SJCRH30 (cell line): ENCODE data around the gene LY9. TPM values are rescaled to one million over a fixed set of nuclear protein-coding genes. Genes with fewer than 3 reads are reported as not detected.

ENCODE experiments used
- DNase-seq, 2 experiments: peaks; one replicate each; pipeline ENCODE4 v3.0.0-alpha.2; 2015 to 2020
- H3K27ac ChIP-seq: fragments of 250-450 bp; sonication (Bioruptor Pico); 2 replicates; pipeline ENCODE4 v1.5.1; 2020; ENCODE audit warnings: mild to moderate bottlenecking, moderate library complexity
- H3K27me3 ChIP-seq: fragments of 250-450 bp; sonication (Bioruptor Pico); 2 replicates; pipeline ENCODE4 v1.5.1; 2020; ENCODE audit warnings: mild to moderate bottlenecking, moderate library complexity
- H3K36me3 ChIP-seq: fragments of 250-450 bp; sonication (Bioruptor Pico); 2 replicates; pipeline ENCODE4 v1.5.1; 2020; ENCODE audit warnings: mild to moderate bottlenecking, moderate library complexity
- H3K4me1 ChIP-seq: fragments of 250-450 bp; sonication (Bioruptor Pico); 2 replicates; pipeline ENCODE4 v1.5.1; 2020; ENCODE audit warnings: mild to moderate bottlenecking, moderate library complexity
- H3K4me3 ChIP-seq: fragments of 250-450 bp; sonication (Bioruptor Pico); 2 replicates; pipeline ENCODE4 v1.5.1; 2020; ENCODE audit warnings: mild to moderate bottlenecking, moderate library complexity
- H3K9me3 ChIP-seq: fragments of 250-450 bp; sonication (Bioruptor Pico); replicated peaks from 2 replicates; pipeline ENCODE4 v1.5.1; 2020; ENCODE audit warnings: mild to moderate bottlenecking, moderate library complexity
- total RNA-seq: library from RNA; depleted of rRNA; stranded (reverse); fragments of >200 nt; shearing (Covaris generic); gene quantifications from 2 replicates; pipeline ENCODE4 v1.2.3, GENCODE V29; 2014

The LY9 gene
- total RNA-seq, 1 experiment from 2014 or later = not detected

DNA sequence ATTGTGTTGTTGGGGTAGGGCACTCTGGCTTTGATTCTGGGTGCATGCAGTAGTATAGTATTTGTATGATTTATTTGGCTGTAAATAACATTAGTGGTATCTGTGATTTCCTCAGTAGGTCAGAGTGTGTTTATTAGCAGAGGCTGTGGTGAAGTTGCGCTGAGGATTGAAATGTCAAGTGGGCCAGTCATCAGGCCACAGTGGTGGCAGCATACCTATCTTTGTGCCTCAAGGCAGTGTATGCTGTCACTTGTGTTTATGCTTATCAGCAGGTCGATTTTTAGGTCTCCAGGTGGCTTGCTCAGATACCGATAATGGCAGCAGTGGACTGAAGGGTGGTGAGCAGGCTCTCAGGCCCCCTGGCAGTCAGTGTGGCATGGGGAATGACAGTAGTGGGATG, 11.3 kb downstream of the LY9 start:
- Histone ChIP-seq H3K4me1 (no peaks in the 10 kb centered on the region), H3K9me3 (no peaks in the 10 kb centered on the region; the same call in 1 of the 2 replicates), H3K27me3 (no peaks in the 10 kb centered on the region), H3K27ac (no peak overlapping the region), H3K4me3 (no peak overlapping the region), H3K36me3 (no peaks in the 10 kb centered on the region)
- DNase-seq = no peak

DNA sequence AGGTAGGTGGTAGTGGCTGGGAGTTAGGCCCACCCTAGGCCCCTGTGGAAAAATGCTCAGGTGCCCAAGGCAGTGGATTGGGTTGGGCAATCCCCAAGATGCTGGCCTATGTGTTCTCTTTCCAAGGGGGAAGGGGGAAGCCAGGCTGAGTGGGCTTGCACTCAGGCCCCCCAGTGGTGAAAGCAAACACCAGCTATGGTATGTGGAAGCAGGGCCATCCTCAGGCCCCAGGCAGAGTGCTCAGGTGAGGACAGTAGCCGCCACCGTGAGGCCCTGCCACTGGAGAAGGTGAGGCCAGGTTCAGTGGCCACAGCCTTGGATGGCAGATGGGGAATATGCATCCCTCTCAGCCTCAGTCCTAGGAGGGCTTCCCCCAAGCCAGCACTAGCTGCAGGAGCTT, 11.8 kb downstream of the LY9 start:
- Histone ChIP-seq H3K27me3 (no peaks in the 10 kb centered on the region), H3K4me3 (no peak overlapping the region), H3K9me3 (no peaks in the 10 kb centered on the region; the same call in 1 of the 2 replicates), H3K36me3 (no peaks in the 10 kb centered on the region), H3K4me1 (no peaks in the 10 kb centered on the region), H3K27ac (no peak overlapping the region)
- DNase-seq = no peak

DNA sequence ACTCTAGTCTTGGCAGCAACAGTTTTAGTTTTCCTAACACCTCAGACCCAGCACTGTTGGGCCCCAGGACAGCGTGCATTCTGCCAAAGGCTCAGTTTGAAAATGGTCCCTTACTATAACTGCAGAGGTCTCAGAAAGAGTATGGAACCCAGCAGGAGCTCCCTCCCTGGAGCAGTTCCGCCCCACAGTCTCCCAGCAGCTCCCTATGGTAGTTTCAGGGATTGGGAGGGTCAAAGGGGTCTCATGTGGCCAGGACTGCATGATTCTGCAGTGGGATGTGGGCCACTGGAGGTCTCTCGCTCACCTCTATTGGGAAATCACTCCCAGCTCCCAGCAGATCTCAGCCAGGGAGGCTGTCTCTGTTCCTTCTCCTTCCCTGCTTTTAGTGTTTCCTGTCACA, 12.3 kb downstream of the LY9 start:
- Histone ChIP-seq H3K27ac (no peak overlapping the region), H3K4me1 (no peaks in the 10 kb centered on the region), H3K36me3 (no peaks in the 10 kb centered on the region), H3K27me3 (no peaks in the 10 kb centered on the region), H3K4me3 (no peak overlapping the region), H3K9me3 (no peaks in the 10 kb centered on the region; the same call in 1 of the 2 replicates)
- no peak for DNase-seq

DNA sequence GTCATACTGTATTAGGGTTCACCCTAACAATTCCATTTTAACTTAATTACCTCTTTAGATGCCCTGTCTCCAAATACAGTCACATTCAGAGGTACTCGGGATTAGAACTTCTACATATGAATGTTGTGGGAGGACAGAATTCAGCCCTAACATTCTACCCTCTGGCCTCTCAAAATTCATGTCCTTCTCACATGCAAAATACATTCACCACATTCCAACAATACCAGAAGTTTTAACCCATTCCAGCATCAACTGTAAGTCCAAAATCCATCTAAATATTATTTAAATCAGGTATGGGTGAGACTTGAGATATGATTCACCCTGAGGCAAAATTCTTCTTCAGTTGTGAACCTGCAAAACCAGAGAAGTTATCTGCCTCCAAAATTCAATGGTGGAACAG, 14.5 kb downstream of the LY9 start:
- H3K36me3 ChIP-seq = no peaks in the 10 kb centered on the region

DNA sequence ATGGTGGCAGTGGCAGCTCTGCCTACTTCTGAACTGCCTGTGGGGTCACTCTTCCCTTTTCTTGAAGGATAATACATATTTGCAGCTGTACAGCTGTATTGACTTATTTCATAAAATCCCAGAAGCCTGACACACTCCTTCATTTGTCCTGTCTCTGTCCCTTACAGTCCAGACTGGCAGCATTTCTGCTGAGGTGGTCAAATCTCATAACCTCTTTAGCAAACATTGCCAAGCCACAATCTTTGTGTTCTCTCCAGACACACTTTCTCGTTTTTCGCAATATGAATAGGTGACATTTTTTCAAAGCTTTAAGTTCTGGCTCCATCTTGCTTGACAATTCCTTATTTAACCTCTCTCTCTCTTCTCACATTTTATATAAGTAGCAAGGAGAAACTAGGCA, 15.2 kb downstream of the LY9 start:
- Histone ChIP-seq H3K4me3 (no peak overlapping the region), H3K27me3 (no peaks in the 10 kb centered on the region), H3K9me3 (no peaks in the 10 kb centered on the region; the same call in 1 of the 2 replicates), H3K27ac (no peak overlapping the region), H3K36me3 (no peaks in the 10 kb centered on the region), H3K4me1 (no peaks in the 10 kb centered on the region)
- DNase-seq = no peak

More for the DNA sequence above, 14.5 kb downstream of the LY9 start:
- Histone ChIP-seq H3K9me3 (no peaks in the 10 kb centered on the region; the same call in 1 of the 2 replicates), H3K4me3 (no peak overlapping the region), H3K27ac (no peak overlapping the region), H3K27me3 (no peaks in the 10 kb centered on the region), H3K4me1 (no peaks in the 10 kb centered on the region)
- no peak for DNase-seq

DNA sequence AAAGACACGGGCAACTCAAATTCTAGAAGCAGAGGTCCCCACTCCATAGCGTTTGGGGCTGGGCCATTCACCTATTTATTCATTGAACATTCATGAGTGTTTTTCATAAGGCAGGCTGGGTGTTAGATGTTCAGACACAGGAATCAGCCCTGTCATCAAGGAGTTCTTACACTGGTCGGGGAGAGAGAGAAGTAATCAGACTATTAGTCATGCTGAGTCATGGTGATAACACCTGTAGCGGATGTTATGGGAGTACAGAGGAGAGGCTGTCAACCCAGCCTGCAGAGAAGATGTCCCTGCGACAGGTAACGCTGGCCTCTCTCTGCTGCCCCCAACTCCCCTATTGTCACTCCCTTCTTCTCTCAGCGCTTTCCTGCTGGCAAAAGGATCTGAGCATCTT, 17.2 kb downstream of the LY9 start:
- Histone ChIP-seq H3K36me3 (no peaks in the 10 kb centered on the region), H3K27me3 (no peaks in the 10 kb centered on the region), H3K4me1 (no peaks in the 10 kb centered on the region), H3K4me3 (no peak overlapping the region), H3K9me3 (no peaks in the 10 kb centered on the region), H3K27ac (no peak overlapping the region)
- DNase-seq = no peak

DNA sequence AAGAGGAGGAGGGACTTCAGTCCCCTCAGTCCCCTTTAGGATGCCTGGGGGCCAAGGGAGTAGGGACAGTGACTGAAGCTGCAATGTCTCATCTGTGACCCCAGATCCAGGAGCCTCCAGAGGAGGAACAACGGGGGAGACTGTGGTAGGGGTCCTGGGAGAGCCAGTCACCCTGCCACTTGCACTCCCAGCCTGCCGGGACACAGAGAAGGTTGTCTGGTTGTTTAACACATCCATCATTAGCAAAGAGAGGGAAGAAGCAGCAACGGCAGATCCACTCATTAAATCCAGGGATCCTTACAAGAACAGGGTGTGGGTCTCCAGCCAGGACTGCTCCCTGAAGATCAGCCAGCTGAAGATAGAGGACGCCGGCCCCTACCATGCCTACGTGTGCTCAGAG, 18.3 kb downstream of the LY9 start:
- Histone ChIP-seq H3K27me3 (no peaks in the 10 kb centered on the region), H3K27ac (no peak overlapping the region), H3K4me3 (no peak overlapping the region), H3K36me3 (no peaks in the 10 kb centered on the region), H3K9me3 (no peaks in the 10 kb centered on the region), H3K4me1 (no peaks in the 10 kb centered on the region)
- DNase-seq = no peak

DNA sequence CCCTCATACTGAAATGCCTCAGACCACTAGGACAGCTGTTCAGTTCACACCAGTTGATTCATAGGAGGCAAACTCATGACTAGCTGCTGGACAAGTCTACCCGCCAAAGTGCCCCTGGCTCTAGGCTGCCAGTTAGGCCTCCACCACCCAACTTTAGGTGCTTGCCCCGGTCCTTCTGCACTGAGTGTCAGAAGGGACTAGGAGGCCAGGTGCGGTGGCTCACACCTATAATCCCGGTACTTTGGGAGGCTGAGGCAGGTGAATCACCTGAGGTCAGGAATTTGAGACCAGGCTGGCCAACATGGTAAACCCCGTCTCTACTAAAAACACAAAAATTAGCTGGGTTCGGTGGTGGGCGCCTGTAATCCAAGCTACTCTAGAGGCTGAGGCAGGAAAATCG, 18.9 kb downstream of the LY9 start:
- Histone ChIP-seq H3K4me1 (no peaks in the 10 kb centered on the region), H3K27ac (no peak overlapping the region), H3K27me3 (no peaks in the 10 kb centered on the region), H3K4me3 (no peak overlapping the region), H3K9me3 (no peaks in the 10 kb centered on the region), H3K36me3 (no peaks in the 10 kb centered on the region)
- DNase-seq = no peak

DNA sequence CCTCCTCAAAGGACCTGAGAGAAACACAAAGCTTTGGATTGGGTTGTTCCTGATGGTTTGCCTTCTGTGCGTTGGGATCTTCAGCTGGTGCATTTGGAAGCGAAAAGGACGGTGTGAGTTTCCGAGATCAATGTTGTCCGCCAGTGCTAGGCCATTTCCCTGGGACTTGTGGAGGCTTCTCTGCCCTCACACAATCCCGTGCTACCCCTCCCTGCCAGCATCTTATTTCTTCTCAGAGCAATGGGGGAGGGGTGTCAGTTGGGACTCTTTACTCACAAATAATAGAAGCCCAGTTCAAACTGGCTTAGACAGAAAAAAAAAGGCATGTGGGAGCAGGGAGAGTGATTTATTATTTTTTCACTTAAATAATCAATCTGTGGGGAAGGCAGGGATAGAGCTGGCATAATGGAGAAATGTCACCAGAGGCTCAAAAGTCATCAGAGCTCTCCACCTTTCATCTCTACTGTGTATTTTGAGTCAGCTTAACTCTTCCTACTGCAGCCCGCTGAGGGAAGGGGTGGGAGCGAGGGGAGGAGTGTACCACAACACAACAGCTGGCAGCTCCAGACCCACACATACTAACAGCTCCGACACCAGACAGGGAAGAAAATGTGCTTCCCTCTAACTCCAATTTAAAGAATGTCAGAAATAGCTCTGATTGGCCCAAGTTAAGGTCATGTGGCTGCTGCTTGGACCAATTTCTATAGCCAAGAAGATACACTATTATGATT, 22.4 kb downstream of the LY9 start:
- no peaks in the 10 kb centered on the region for H3K27me3 ChIP-seq
- no peak for DNase-seq
- no peak overlapping the region for H3K4me3 ChIP-seq
- H3K4me1 ChIP-seq = no peaks in the 10 kb centered on the region
- H3K9me3 ChIP-seq = no peaks in the 10 kb centered on the region
- H3K27ac ChIP-seq = no peak overlapping the region
- H3K36me3 ChIP-seq = no peaks in the 10 kb centered on the region

DNA sequence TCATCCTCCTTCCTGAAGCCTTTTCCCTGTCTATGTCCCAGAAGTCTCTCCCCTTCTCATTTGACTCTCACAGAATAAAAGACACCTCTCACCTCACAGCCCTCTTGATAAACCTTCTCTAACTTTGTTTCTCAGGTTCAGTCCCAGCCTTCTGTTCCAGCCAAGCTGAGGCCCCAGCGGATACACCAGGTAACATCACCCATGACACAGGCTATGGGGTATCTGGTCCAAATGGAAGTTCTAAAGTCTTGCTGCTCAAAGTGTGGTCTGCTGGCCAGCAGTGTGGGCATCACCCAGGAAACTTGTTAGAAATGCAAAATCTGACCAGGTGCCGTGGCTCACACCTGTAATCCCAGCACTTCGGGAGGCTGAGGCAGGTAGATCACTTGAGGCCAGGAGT, 23.2 kb downstream of the LY9 start:
- no peak overlapping the region for H3K4me3 ChIP-seq
- H3K27ac ChIP-seq = no peak overlapping the region
- no peak for DNase-seq
- H3K4me1 ChIP-seq = no peaks in the 10 kb centered on the region
- no peaks in the 10 kb centered on the region for H3K9me3 ChIP-seq
- H3K27me3 ChIP-seq = no peaks in the 10 kb centered on the region
- H3K36me3 ChIP-seq = no peaks in the 10 kb centered on the region

DNA sequence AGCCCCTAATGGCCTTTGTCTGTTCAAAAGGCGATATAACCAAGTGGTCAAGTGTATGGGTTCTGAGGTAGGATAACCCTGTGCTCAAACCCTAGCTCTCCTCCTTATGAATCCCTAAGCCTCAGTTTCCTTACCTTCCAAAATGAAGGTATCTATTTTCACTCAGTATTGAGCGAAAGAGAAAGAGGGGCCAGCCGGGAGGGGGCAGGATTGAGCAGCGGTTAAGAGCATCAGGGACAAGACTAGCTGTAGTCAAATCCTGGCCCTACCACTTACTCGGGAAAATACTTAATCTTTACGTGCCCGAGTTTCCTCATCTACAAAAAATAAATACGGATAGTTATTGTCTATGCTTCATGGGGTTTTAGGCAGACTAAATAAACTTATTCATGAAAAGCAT, 25.7 kb downstream of the LY9 start:
- Histone ChIP-seq H3K27me3 (no peaks in the 10 kb centered on the region), H3K4me1 (no peaks in the 10 kb centered on the region), H3K36me3 (no peaks in the 10 kb centered on the region), H3K27ac (no peak overlapping the region), H3K4me3 (no peak overlapping the region), H3K9me3 (no peaks in the 10 kb centered on the region)
- peak in 1 of 2 experiments; percentile 13 for DNase-seq

DNA sequence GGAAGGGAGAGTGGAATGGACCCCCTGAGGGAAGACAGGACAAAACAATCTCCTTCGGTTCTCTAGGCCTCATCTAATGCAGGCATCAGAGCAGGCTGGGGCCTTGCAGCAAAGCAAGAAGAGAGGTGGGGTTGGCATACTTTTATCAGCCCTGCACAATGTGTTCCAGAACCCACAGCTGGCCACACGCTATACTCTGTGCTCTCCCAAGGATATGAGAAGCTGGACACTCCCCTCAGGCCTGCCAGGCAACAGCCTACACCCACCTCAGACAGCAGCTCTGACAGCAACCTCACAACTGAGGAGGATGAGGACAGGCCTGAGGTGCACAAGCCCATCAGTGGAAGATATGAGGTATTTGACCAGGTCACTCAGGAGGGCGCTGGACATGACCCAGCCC, 27.3 kb downstream of the LY9 start:
- no peak overlapping the region for H3K4me3 ChIP-seq
- H3K4me1 ChIP-seq = no peaks in the 10 kb centered on the region
- no peaks in the 10 kb centered on the region for H3K27me3 ChIP-seq
- no peaks in the 10 kb centered on the region for H3K9me3 ChIP-seq
- DNase-seq = no peak
- H3K36me3 ChIP-seq = no peaks in the 10 kb centered on the region
- no peak overlapping the region for H3K27ac ChIP-seq

DNA sequence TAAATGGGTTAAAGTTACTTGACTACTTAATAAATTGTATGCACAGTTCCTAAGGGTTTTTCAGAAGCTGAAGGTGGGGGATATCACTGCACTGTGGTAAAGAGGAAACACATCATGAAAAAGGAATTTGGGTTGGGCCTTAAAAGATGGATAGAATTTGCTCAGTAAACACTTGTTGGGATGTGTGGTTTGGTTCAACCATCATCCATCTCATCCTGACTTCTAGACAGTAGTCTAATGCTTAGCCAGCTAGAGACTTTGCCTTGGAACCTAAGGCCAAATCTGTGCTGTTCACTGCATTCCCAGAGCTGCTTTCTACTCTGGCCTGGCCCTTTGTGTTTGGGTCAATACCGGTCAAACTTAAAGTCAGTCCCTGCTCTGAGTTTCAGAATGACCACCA, 30.6 kb downstream of the LY9 start:
- no peaks in the 10 kb centered on the region for H3K4me1 ChIP-seq
- H3K4me3 ChIP-seq = no peak overlapping the region
- H3K27me3 ChIP-seq = no peaks in the 10 kb centered on the region
- no peaks in the 10 kb centered on the region for H3K36me3 ChIP-seq
- H3K27ac ChIP-seq = no peak overlapping the region
- no peaks in the 10 kb centered on the region for H3K9me3 ChIP-seq
- DNase-seq = no peak

DNA sequence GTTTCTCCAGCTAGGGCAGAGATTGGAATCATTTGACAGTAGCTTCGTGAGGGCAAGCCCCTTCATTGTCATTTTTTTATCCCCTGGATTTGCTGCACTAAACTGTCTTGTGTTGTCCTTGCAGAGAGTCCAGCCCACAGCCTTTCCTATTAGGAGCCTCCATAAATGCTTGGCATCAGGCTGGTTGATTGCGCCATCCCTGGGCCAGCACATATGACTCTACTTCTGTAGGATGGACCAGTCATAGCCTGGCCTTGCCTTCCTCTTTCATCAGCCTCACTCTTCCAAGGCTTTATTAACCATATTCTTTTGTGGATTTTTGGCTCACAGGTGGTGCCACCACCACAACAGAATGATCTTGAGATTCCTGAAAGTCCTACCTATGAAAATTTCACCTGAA, 31.4 kb downstream of the LY9 start:
- Histone ChIP-seq H3K4me1 (no peaks in the 10 kb centered on the region), H3K4me3 (no peak overlapping the region), H3K27me3 (no peaks in the 10 kb centered on the region), H3K9me3 (no peaks in the 10 kb centered on the region), H3K27ac (no peak overlapping the region), H3K36me3 (no peaks in the 10 kb centered on the region)
- DNase-seq = no peak

DNA sequence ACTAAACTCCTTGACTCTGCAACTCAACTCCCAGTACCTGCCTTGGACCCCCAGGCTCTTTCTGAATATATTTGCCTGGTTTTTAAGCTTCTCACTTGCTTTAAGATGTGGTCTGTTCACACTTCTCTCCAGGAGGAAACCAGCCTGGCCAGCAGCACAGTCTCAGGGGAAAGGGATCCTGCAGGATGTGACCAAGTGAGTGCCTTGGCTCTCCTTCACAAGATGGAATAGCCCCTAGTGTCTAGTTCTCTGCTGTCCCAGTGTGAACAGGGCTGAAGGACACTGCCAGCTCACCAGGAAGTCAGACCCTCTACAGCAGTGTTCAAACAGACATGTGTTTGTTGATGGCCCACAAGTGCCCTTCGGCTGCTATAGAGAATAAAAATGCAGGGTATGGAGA, 33.8 kb downstream of the LY9 start:
- Histone ChIP-seq H3K4me3 (no peak overlapping the region), H3K27ac (no peak overlapping the region), H3K9me3 (no peaks in the 10 kb centered on the region)

More for the DNA sequence above, 33.8 kb downstream of the LY9 start:
- no peaks in the 10 kb centered on the region for H3K27me3 ChIP-seq
- no peaks in the 10 kb centered on the region for H3K4me1 ChIP-seq
- H3K36me3 ChIP-seq = no peaks in the 10 kb centered on the region
- DNase-seq = no peak
